ENCODE data around the gene RUNX1.

Gene RUNX1

GRCh38 chr21:34791776-34792503, 257.2 kb downstream of the RUNX1 start:
- no peak for TF ChIP-seq LEF1 (IDR thresholded peaks at IDR 0.05; ENCODE audit: borderline replicate concordance)
- TF ChIP-seq SP1 (IDR thresholded peaks at IDR 0.05) = no peak
- no peak for TF ChIP-seq NFRKB (IDR thresholded peaks at IDR 0.05)
- no peak for TF ChIP-seq HDGF (IDR thresholded peaks at IDR 0.05; ENCODE audit: borderline replicate concordance)
- no peak for TF ChIP-seq FOXA1 (IDR thresholded peaks at IDR 0.05)
- no peak for TF ChIP-seq CTBP1 (IDR thresholded peaks at IDR 0.05; ENCODE audit: borderline replicate concordance)
- TF ChIP-seq FOXM1 (IDR thresholded peaks at IDR 0.05; ENCODE audit: borderline replicate concordance) = no peak
- TF ChIP-seq SUZ12 (IDR thresholded peaks at IDR 0.05) = no peak
- TF ChIP-seq ELF4 (IDR thresholded peaks at IDR 0.05) = no peak
- DNase-seq (ENCODE audit: extremely low spot score) = no peak
- ChIA-PET POLR2A (no interaction called here), CTCF (no interaction called here)

- no peak for DNase-seq (ENCODE audit: extremely low spot score)
- CTCF ChIA-PET = no interaction called here
- POLR2A ChIA-PET = no interaction called here
- TF ChIP-seq ARNT (IDR thresholded peaks at IDR 0.05) = no peak
- no peak for TF ChIP-seq TARDBP (IDR thresholded peaks at IDR 0.05)
- TF ChIP-seq FOXA1 (IDR thresholded peaks at IDR 0.05) = no peak
- no peak for TF ChIP-seq ZNF384 (IDR thresholded peaks at IDR 0.05)
- no peak for TF ChIP-seq SP1 (IDR thresholded peaks at IDR 0.05)
- no peak for TF ChIP-seq FOXM1 (IDR thresholded peaks at IDR 0.05; ENCODE audit: borderline replicate concordance)
- no peak for TF ChIP-seq LEF1 (IDR thresholded peaks at IDR 0.05; ENCODE audit: borderline replicate concordance)
- no peak for TF ChIP-seq NFRKB (IDR thresholded peaks at IDR 0.05)
- TF ChIP-seq SUZ12 (IDR thresholded peaks at IDR 0.05) = no peak
- no peak for TF ChIP-seq BHLHE40 (IDR thresholded peaks at IDR 0.05; ENCODE audit: borderline replicate concordance)
- TF ChIP-seq FOXK2 (IDR thresholded peaks at IDR 0.05) = no peak
- TF ChIP-seq HDGF (IDR thresholded peaks at IDR 0.05; ENCODE audit: borderline replicate concordance) = no peak
- TF ChIP-seq L3MBTL2 (conservative IDR thresholded peaks at IDR 0.05) = no peak
Observed at GRCh38 chr21:34790834-34791233, 258.3 kb downstream of the RUNX1 start.

GRCh38 chr21:34790341-34790740, 258.8 kb downstream of the RUNX1 start:
- no peak for TF ChIP-seq HDGF (IDR thresholded peaks at IDR 0.05; ENCODE audit: borderline replicate concordance)
- no peak for TF ChIP-seq FOXK2 (IDR thresholded peaks at IDR 0.05)
- peak; percentile 89 for TF ChIP-seq PKNOX1 (IDR thresholded peaks at IDR 0.05)
- ChIA-PET POLR2A (no interaction called here), CTCF (no interaction called here)
- DNase-seq (ENCODE audit: extremely low spot score) = no peak

- ChIA-PET CTCF (no interaction called here), POLR2A (no interaction called here)
Observed at GRCh38 chr21:34788879-34789278, 260.2 kb downstream of the RUNX1 start.

GRCh38 chr21:34783815-34784214, 265.3 kb downstream of the RUNX1 start:
- DNase-seq (ENCODE audit: extremely low spot score) = no peak
- TF ChIP-seq FOXM1 (IDR thresholded peaks at IDR 0.05; ENCODE audit: borderline replicate concordance) = no peak
- no peak for TF ChIP-seq LEF1 (IDR thresholded peaks at IDR 0.05; ENCODE audit: borderline replicate concordance)
- TF ChIP-seq BHLHE40 (IDR thresholded peaks at IDR 0.05; ENCODE audit: borderline replicate concordance) = no peak
- no peak for TF ChIP-seq HDGF (IDR thresholded peaks at IDR 0.05; ENCODE audit: borderline replicate concordance)
- TF ChIP-seq SP1 (IDR thresholded peaks at IDR 0.05) = no peak
- TF ChIP-seq NFRKB (IDR thresholded peaks at IDR 0.05) = no peak
- no peak for TF ChIP-seq FOXA1 (IDR thresholded peaks at IDR 0.05)
- TF ChIP-seq ELF4 (IDR thresholded peaks at IDR 0.05) = no peak
- no peak for TF ChIP-seq TARDBP (IDR thresholded peaks at IDR 0.05)
- ChIA-PET POLR2A (no interaction called here), CTCF (no interaction called here)

More at GRCh38 chr21:34788879-34789278, 260.2 kb downstream of the RUNX1 start:
- TF ChIP-seq NFRKB (IDR thresholded peaks at IDR 0.05) (no peak), FOXM1 (IDR thresholded peaks at IDR 0.05; ENCODE audit: borderline replicate concordance) (no peak), PKNOX1 (IDR thresholded peaks at IDR 0.05) (no peak), BHLHE40 (IDR thresholded peaks at IDR 0.05; ENCODE audit: borderline replicate concordance) (no peak), SUZ12 (IDR thresholded peaks at IDR 0.05) (no peak), ARNT (IDR thresholded peaks at IDR 0.05) (no peak), L3MBTL2 (conservative IDR thresholded peaks at IDR 0.05) (no peak), FOXK2 (IDR thresholded peaks at IDR 0.05) (no peak), TARDBP (IDR thresholded peaks at IDR 0.05) (no peak), ZNF384 (IDR thresholded peaks at IDR 0.05) (no peak), CTBP1 (IDR thresholded peaks at IDR 0.05; ENCODE audit: borderline replicate concordance) (no peak), LEF1 (IDR thresholded peaks at IDR 0.05; ENCODE audit: borderline replicate concordance) (no peak), SP1 (IDR thresholded peaks at IDR 0.05) (no peak), ELF4 (IDR thresholded peaks at IDR 0.05) (no peak)
- DNase-seq (ENCODE audit: extremely low spot score) = no peak

- POLR2A ChIA-PET = no interaction called here
- DNase-seq (ENCODE audit: extremely low spot score) = no peak
- no peak for TF ChIP-seq LEF1 (IDR thresholded peaks at IDR 0.05; ENCODE audit: borderline replicate concordance)
- TF ChIP-seq SP1 (IDR thresholded peaks at IDR 0.05) = no peak
- TF ChIP-seq ARNT (IDR thresholded peaks at IDR 0.05) = no peak
- TF ChIP-seq HDGF (IDR thresholded peaks at IDR 0.05; ENCODE audit: borderline replicate concordance) = no peak
- TF ChIP-seq BHLHE40 (IDR thresholded peaks at IDR 0.05; ENCODE audit: borderline replicate concordance) = no peak
- TF ChIP-seq FOXA1 (IDR thresholded peaks at IDR 0.05) = no peak
- no peak for TF ChIP-seq ELF4 (IDR thresholded peaks at IDR 0.05)
- no peak for TF ChIP-seq FOXK2 (IDR thresholded peaks at IDR 0.05)
- CTCF ChIA-PET = no interaction called here
Observed at GRCh38 chr21:34782506-34783360, 266.4 kb downstream of the RUNX1 start.

Measured in HEK293T (cell line).